ENCODE results near the gene GAD1. TPM values are rescaled to one million over a fixed set of nuclear protein-coding genes. Genes with fewer than 3 reads are reported as not detected.
A peak's percentile ranks its signal among the peaks of the same experiment; 100 is the strongest.

GAD1 gene
- total RNA-seq, 4 donors from 2014 or later, result not detected

GRCh38 chr2:170840717-170841210, 24.1 kb downstream of the GAD1 start:
- no peaks in the 10 kb centered on the region for H3K4me1 ChIP-seq
- no peak for DNase-seq (ENCODE audit: extremely low spot score)
- no peaks in the 10 kb centered on the region for H3K36me3 ChIP-seq
- H3K27me3 ChIP-seq, result peaks cover 0 to 11% (median 2%) of the 10 kb centered on the region in 4 donors
- TF ChIP-seq CTCF (IDR thresholded peaks at IDR 0.05) (no peak), POLR2A (IDR thresholded peaks at IDR 0.05; ENCODE audit: low read depth) (no peak), POLR2AphosphoS5 (IDR thresholded peaks at IDR 0.05) (no peak), EP300 (IDR thresholded peaks at IDR 0.05) (no peak)
- H3K9me3 ChIP-seq, result no peaks in the 10 kb centered on the region
- WGBS, result 84% methylated on average over 4 of the region's 4 CpGs
- H3K27ac ChIP-seq (replicated peaks in 1 of 4), result no peak overlapping the region
- intact Hi-C loops (cut with DNase I), result no loop called here
- no peak overlapping the region for H3K4me3 ChIP-seq

- Histone ChIP-seq H3K4me1 (no peaks in the 10 kb centered on the region), H3K27me3 (peaks cover 0 to 7% (median 2%) of the 10 kb centered on the region in 4 donors), H3K36me3 (no peaks in the 10 kb centered on the region), H3K27ac (replicated peaks in 1 of 4) (no peak overlapping the region), H3K4me3 (no peak overlapping the region), H3K9me3 (no peaks in the 10 kb centered on the region)
- 76% methylated on average over 2 of the region's 2 CpGs for WGBS
- intact Hi-C loops (cut with DNase I), result no loop called here
- DNase-seq (ENCODE audit: extremely low spot score), result no peak
- TF ChIP-seq POLR2A (IDR thresholded peaks at IDR 0.05; ENCODE audit: low read depth) (no peak), POLR2AphosphoS5 (IDR thresholded peaks at IDR 0.05) (no peak), EP300 (IDR thresholded peaks at IDR 0.05) (no peak), CTCF (IDR thresholded peaks at IDR 0.05) (no peak)
Observed at GRCh38 chr2:170842785-170843184, 26.1 kb downstream of the GAD1 start.

GRCh38 chr2:170843656-170844055, 27.0 kb downstream of the GAD1 start:
- H3K4me1 ChIP-seq, result no peaks in the 10 kb centered on the region
- H3K36me3 ChIP-seq, result no peaks in the 10 kb centered on the region
- 57% methylated on average over 2 of the region's 2 CpGs for WGBS
- TF ChIP-seq POLR2AphosphoS5 (IDR thresholded peaks at IDR 0.05), result no peak
- H3K9me3 ChIP-seq, result no peaks in the 10 kb centered on the region
- H3K27ac ChIP-seq (replicated peaks in 1 of 4), result no peak overlapping the region
- H3K27me3 ChIP-seq, result peaks cover 0 to 7% (median 2%) of the 10 kb centered on the region in 4 donors
- no peak overlapping the region for H3K4me3 ChIP-seq
- DNase-seq (ENCODE audit: extremely low spot score), result peak; percentile 21
- intact Hi-C loops (cut with DNase I), result no loop called here

- H3K9me3 ChIP-seq, result no peaks in the 10 kb centered on the region
- 86% methylated on average over 10 of the region's 10 CpGs for WGBS
- H3K27ac ChIP-seq (replicated peaks in 1 of 4), result no peak overlapping the region
- peak; percentile 34 for DNase-seq (ENCODE audit: extremely low spot score)
- no peaks in the 10 kb centered on the region for H3K36me3 ChIP-seq
- intact Hi-C loops (cut with DNase I), result no loop called here
- no peak for TF ChIP-seq CTCF (IDR thresholded peaks at IDR 0.05)
- no peak for TF ChIP-seq POLR2AphosphoS5 (IDR thresholded peaks at IDR 0.05)
- no peak for TF ChIP-seq EP300 (IDR thresholded peaks at IDR 0.05)
- TF ChIP-seq POLR2A (IDR thresholded peaks at IDR 0.05; ENCODE audit: low read depth), result no peak
- H3K4me1 ChIP-seq, result no peaks in the 10 kb centered on the region
- peaks cover 0 to 7% (median 2%) of the 10 kb centered on the region in 4 donors for H3K27me3 ChIP-seq
- H3K4me3 ChIP-seq, result no peak overlapping the region
Observed at GRCh38 chr2:170845343-170845742, 28.7 kb downstream of the GAD1 start.

- H3K9me3 ChIP-seq, result no peaks in the 10 kb centered on the region
- no peak for TF ChIP-seq POLR2A (IDR thresholded peaks at IDR 0.05; ENCODE audit: low read depth)
- no peak for TF ChIP-seq CTCF (IDR thresholded peaks at IDR 0.05)
- no peak for TF ChIP-seq POLR2AphosphoS5 (IDR thresholded peaks at IDR 0.05)
- no peak for TF ChIP-seq EP300 (IDR thresholded peaks at IDR 0.05)
- no peaks in the 10 kb centered on the region for H3K4me1 ChIP-seq
- DNase-seq (ENCODE audit: extremely low spot score), result peak; percentile 47
- intact Hi-C loops (cut with DNase I), result no loop called here
- peaks cover 0 to 7% (median 2%) of the 10 kb centered on the region in 4 donors for H3K27me3 ChIP-seq
- H3K4me3 ChIP-seq, result no peak overlapping the region
- no peak overlapping the region for H3K27ac ChIP-seq (replicated peaks in 1 of 4)
- H3K36me3 ChIP-seq, result no peaks in the 10 kb centered on the region
Observed at GRCh38 chr2:170846314-170846713, 29.6 kb downstream of the GAD1 start.
